ENCODE measurements around the gene GAB3. TPM values are rescaled to one million over a fixed set of nuclear protein-coding genes. Genes with fewer than 3 reads are reported as not detected.
A peak's percentile ranks its signal among the peaks of the same experiment; 100 is the strongest.

GAB3 gene
- polyA plus RNA-seq, 2 of the 4 experiments (the other 2 are of a cell fraction), result 0.13 to 0.39 TPM

DNA sequence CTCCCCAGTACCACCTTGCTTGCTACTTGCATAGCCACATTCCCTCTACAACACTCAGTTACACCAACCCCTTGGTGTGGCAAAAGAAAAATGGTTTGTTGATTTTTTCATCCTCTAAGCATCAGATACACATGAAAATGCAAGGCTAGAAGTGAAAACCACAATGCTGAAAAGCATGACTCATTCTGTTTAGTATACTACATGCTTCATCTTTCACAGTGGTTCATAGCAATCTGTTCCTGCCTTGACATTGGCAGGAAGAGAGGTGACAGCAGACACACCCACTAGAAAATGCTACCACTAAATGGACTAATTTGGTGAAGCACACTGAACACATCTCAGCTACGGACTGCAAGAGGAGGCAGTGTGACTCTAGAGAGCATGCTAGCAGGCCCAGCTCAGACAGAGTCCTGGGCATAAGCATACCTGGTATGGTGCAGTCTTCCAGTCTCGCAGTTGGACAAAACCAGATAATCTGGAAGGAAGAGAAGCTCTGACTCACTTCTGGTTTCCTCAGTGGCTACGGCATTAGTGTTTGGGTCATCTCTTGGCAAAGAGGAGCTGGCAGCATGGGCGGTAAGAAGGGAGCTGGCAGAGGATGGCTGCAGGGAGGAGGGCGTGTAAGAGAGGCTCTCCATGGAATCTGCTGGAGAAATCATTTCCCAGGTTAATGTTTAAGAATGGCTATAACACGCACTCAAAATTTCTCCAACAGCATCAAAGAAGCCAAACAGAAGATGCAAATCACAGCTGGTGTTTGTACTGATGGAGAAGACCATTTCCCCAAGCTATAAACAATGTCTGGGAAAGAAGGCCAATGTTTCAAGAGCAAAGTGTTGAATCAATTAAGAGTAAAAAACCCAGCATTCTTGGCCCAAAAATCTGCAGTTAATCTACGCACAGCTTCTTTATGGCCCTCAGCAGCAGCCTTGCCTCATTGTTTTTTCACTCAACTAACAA lies 37.8 kb downstream of the GAB3 start:
- ATAC-seq (no peak), FAIRE-seq (peak; percentile 84), DNase-seq (ENCODE audit: low read depth in 1 of 2, low spot score in 1 of 2) (no peak)
- TF ChIP-seq HOXB5 (CRISPR knock-in tag; IDR thresholded peaks at IDR 0.05) (no peak), TFCP2L1 (CRISPR knock-in tag; IDR thresholded peaks at IDR 0.05) (no peak), ZFP36 (IDR thresholded peaks at IDR 0.05; ENCODE audit: borderline replicate concordance, partially characterized antibody) (no peak), ESRRA (IDR thresholded peaks at IDR 0.05; ENCODE audit: borderline replicate concordance, low read length) (no peak), RCOR1 (IDR thresholded peaks at IDR 0.05; ENCODE audit: low read depth, low read length) (no peak), HOXA7 (CRISPR knock-in tag; IDR thresholded peaks at IDR 0.05) (no peak), MYC (IDR thresholded peaks at IDR 0.05; ENCODE audit: borderline replicate concordance, low read length) (no peak), ZNF302 (CRISPR knock-in tag; IDR thresholded peaks at IDR 0.05) (no peak)
- TF ChIP-seq, protein P1, sequence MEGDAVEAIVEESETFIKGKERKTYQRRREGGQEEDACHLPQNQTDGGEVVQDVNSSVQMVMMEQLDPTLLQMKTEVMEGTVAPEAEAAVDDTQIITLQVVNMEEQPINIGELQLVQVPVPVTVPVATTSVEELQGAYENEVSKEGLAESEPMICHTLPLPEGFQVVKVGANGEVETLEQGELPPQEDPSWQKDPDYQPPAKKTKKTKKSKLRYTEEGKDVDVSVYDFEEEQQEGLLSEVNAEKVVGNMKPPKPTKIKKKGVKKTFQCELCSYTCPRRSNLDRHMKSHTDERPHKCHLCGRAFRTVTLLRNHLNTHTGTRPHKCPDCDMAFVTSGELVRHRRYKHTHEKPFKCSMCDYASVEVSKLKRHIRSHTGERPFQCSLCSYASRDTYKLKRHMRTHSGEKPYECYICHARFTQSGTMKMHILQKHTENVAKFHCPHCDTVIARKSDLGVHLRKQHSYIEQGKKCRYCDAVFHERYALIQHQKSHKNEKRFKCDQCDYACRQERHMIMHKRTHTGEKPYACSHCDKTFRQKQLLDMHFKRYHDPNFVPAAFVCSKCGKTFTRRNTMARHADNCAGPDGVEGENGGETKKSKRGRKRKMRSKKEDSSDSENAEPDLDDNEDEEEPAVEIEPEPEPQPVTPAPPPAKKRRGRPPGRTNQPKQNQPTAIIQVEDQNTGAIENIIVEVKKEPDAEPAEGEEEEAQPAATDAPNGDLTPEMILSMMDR (IDR thresholded peaks at IDR 0.05), result no peak
- ChIA-PET CTCF (interaction anchor here (0.7 to 1.4 kb wide), 3 partner anchors 12 to 36 kb away, joined by 3 to 6 read pairs (median 3); no protein-coding TSS in a partner anchor), POLR2A (no interaction called here)
- Histone ChIP-seq H3K4me2 (no peak overlapping the region), H3K4me3 (no peak overlapping the region), H3K27ac (no peak overlapping the region), H3K4me1 (no peaks in the 10 kb centered on the region), H3K9me3 (no peaks in the 10 kb centered on the region)
- 65% methylated on average over 7 of the region's 7 CpGs for WGBS (ENCODE audit: missing lambda C conversion rate)

DNA sequence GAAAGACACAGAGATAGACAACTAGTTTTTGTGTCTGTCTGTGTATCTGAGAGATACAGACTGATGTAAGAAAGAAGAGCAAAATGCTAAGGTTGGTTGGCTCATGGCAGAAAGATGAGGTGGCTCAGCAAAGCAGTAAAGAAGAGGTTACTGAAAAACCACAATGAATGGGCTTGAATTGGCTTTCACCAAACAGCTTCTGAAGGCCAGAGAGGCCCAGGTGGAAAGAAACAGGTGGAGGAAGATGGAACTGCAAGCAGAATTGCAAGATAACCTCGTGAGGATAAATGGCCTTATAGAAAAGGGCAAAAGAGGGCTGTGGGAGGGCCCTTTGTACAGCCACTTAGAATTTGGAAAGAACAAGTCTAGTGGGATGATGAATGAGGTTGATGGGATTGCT lies 39.6 kb downstream of the GAB3 start:
- H3K4me3 ChIP-seq, result no peak overlapping the region
- TF ChIP-seq GATA3 (IDR thresholded peaks at IDR 0.05; ENCODE audit: borderline replicate concordance) (no peak), CHD2 (IDR thresholded peaks at IDR 0.05; ENCODE audit: low read length, partially characterized antibody) (no peak), KDM5A (IDR thresholded peaks at IDR 0.05) (no peak)
- TF ChIP-seq, protein P2, sequence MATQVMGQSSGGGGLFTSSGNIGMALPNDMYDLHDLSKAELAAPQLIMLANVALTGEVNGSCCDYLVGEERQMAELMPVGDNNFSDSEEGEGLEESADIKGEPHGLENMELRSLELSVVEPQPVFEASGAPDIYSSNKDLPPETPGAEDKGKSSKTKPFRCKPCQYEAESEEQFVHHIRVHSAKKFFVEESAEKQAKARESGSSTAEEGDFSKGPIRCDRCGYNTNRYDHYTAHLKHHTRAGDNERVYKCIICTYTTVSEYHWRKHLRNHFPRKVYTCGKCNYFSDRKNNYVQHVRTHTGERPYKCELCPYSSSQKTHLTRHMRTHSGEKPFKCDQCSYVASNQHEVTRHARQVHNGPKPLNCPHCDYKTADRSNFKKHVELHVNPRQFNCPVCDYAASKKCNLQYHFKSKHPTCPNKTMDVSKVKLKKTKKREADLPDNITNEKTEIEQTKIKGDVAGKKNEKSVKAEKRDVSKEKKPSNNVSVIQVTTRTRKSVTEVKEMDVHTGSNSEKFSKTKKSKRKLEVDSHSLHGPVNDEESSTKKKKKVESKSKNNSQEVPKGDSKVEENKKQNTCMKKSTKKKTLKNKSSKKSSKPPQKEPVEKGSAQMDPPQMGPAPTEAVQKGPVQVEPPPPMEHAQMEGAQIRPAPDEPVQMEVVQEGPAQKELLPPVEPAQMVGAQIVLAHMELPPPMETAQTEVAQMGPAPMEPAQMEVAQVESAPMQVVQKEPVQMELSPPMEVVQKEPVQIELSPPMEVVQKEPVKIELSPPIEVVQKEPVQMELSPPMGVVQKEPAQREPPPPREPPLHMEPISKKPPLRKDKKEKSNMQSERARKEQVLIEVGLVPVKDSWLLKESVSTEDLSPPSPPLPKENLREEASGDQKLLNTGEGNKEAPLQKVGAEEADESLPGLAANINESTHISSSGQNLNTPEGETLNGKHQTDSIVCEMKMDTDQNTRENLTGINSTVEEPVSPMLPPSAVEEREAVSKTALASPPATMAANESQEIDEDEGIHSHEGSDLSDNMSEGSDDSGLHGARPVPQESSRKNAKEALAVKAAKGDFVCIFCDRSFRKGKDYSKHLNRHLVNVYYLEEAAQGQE (IDR thresholded peaks at IDR 0.05), result no peak
- no peaks in the 10 kb centered on the region for H3K4me1 ChIP-seq
- no peaks in the 10 kb centered on the region for H3K9me3 ChIP-seq
- POLR2A ChIA-PET, result no interaction called here
- CTCF ChIA-PET, result interaction anchor here (1.6 kb wide), 1 partner anchor 37 kb away, joined by 3 read pairs; no protein-coding TSS in a partner anchor
- no peak overlapping the region for H3K4me2 ChIP-seq
- DNase-seq (ENCODE audit: low read depth in 1 of 2, low spot score in 1 of 2), result no peak
- no peak overlapping the region for H3K27ac ChIP-seq
- no peak for FAIRE-seq
- 11% methylated on average over 1 of the region's 1 CpG for WGBS (ENCODE audit: missing lambda C conversion rate)
- no peak for ATAC-seq

DNA sequence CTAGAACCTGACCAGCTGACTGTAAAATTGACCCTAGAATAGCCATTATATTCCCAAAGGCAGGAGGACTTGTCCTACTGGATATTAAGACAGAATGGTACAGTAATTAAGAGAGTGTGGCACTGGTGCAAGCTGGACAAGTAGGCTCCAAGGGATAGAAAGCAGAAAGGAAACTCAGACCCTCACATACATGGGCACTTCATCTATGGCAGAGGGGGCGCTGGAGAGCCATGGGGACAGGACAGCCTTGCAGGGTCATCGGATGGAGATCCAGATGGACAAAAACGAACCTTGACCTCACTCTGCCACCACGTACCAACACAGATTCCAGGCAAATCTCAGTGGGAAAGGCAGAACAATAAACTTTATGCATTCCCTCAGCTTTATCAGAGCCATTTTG lies 40.6 kb downstream of the GAB3 start:
- no peak overlapping the region for H3K27ac ChIP-seq
- FAIRE-seq, result no peak
- no peak for ATAC-seq
- H3K4me3 ChIP-seq, result no peak overlapping the region
- CTCF ChIA-PET, result interaction anchor here (1.1 kb wide), 1 partner anchor 9 kb away, joined by 3 read pairs; no protein-coding TSS in a partner anchor
- WGBS (ENCODE audit: missing lambda C conversion rate), result 40% methylated on average over 4 of the region's 4 CpGs
- no peak for DNase-seq (ENCODE audit: low read depth in 1 of 2, low spot score in 1 of 2)
- no peaks in the 10 kb centered on the region for H3K4me1 ChIP-seq
- no peak overlapping the region for H3K4me2 ChIP-seq
- no peaks in the 10 kb centered on the region for H3K9me3 ChIP-seq
- POLR2A ChIA-PET, result no interaction called here
- TF ChIP-seq RARB (CRISPR knock-in tag; IDR thresholded peaks at IDR 0.05) (no peak), NR3C1 (IDR thresholded peaks at IDR 0.05) (no peak), HEYL (CRISPR knock-in tag; IDR thresholded peaks at IDR 0.05) (no peak), CHD2 (IDR thresholded peaks at IDR 0.05; ENCODE audit: low read length, partially characterized antibody) (no peak), TP53 (CRISPR knock-in tag; IDR thresholded peaks at IDR 0.05) (no peak), ZSCAN20 (CRISPR knock-in tag; IDR thresholded peaks at IDR 0.05) (no peak), POLR2A (IDR thresholded peaks at IDR 0.05; ENCODE audit: low read length) (no peak), SMC3 (IDR thresholded peaks at IDR 0.05) (no peak), FOSL2 (IDR thresholded peaks at IDR 0.05) (no peak), FOSL2 (CRISPR knock-in tag; IDR thresholded peaks at IDR 0.05) (no peak), FOSB (CRISPR knock-in tag; IDR thresholded peaks at IDR 0.05) (no peak), RNF2 (IDR thresholded peaks at IDR 0.05; ENCODE audit: borderline replicate concordance, low read depth) (no peak)
- TF ChIP-seq, protein P3, sequence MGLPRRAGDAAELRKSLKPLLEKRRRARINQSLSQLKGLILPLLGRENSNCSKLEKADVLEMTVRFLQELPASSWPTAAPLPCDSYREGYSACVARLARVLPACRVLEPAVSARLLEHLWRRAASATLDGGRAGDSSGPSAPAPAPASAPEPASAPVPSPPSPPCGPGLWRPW (IDR thresholded peaks at IDR 0.05), result no peak
- TF ChIP-seq, protein P2 (IDR thresholded peaks at IDR 0.05), result no peak

Data from A549 (cell line).